H9 (cell line): Measurements from ENCODE around the gene HTR7. TPM values are rescaled to one million over a fixed set of nuclear protein-coding genes. Genes with fewer than 3 reads are reported as not detected.

Experiments used
- DNase-seq: peaks from one replicate; pipeline ENCODE4 v3.0.0-alpha.2; 2017
- H2AFZ ChIP-seq: one replicate; pipeline ENCODE4 v1.6.1; 2013; ENCODE audit warnings: mild to moderate bottlenecking, low read length, control low read depth, moderate library complexity
- H2AK5ac ChIP-seq: 2 replicates; pipeline ENCODE4 v1.6.1; 2013; ENCODE audit warnings: low read length, control low read depth, mixed read lengths; ENCODE audit not compliant: insufficient read length
- H2BK120ac ChIP-seq: one replicate; pipeline ENCODE4 v1.6.1; 2013; ENCODE audit warnings: low read depth, mild to moderate bottlenecking, low read length, control low read depth, inconsistent platforms; ENCODE audit not compliant: poor library complexity, severe bottlenecking
- H2BK12ac ChIP-seq: 2 replicates; pipeline ENCODE4 v1.6.1; 2013; ENCODE audit warnings: low read length, control low read depth, mixed read lengths, low read depth; ENCODE audit not compliant: insufficient read length
- H2BK15ac ChIP-seq: 2 replicates; pipeline ENCODE4 v1.6.1; 2013; ENCODE audit warnings: low read depth, low read length, control low read depth
- H2BK20ac ChIP-seq: one replicate; pipeline ENCODE4 v1.6.1; 2013; ENCODE audit warnings: low read depth, mild to moderate bottlenecking, low read length, control low read depth, inconsistent platforms; ENCODE audit not compliant: poor library complexity, severe bottlenecking
- H2BK5ac ChIP-seq: 2 replicates; pipeline ENCODE4 v1.6.1; 2013; ENCODE audit warnings: low read length, control low read depth, mixed read lengths; ENCODE audit not compliant: insufficient read length
- H3K14ac ChIP-seq: 2 replicates; pipeline ENCODE4 v1.6.1; 2013; ENCODE audit warnings: low read length, control low read depth; ENCODE audit not compliant: insufficient read depth
- H3K18ac ChIP-seq: 2 replicates; pipeline ENCODE4 v1.6.1; 2013; ENCODE audit warnings: low read depth, mild to moderate bottlenecking, mixed read lengths, low read length, control low read depth; ENCODE audit not compliant: insufficient read length
- H3K23ac ChIP-seq: 2 replicates; pipeline ENCODE4 v1.6.1; 2013; ENCODE audit warnings: low read length, control low read depth, mixed read lengths, low read depth; ENCODE audit not compliant: insufficient read length
- H3K23me2 ChIP-seq: 2 replicates; pipeline ENCODE4 v1.6.1; 2013; ENCODE audit warnings: low read depth, mild to moderate bottlenecking, mixed read lengths, low read length, control low read depth; ENCODE audit not compliant: insufficient read length, poor library complexity, severe bottlenecking
- H3K27ac ChIP-seq: 2 replicates; pipeline ENCODE4 v1.5.1; 2013; ENCODE audit warnings: low read length, control low read depth, mixed read lengths, low read depth; ENCODE audit not compliant: insufficient read length
- H3K27me3 ChIP-seq: 2 replicates; pipeline ENCODE4 v1.6.1; 2013; ENCODE audit warnings: low read length, control low read depth, inconsistent platforms; ENCODE audit not compliant: insufficient read depth
- H3K4ac ChIP-seq: 2 replicates; pipeline ENCODE4 v1.6.1; 2013; ENCODE audit warnings: low read depth, mild to moderate bottlenecking, control low read depth, inconsistent platforms, low read length, moderate library complexity
- H3K4me1 ChIP-seq: 2 replicates; pipeline ENCODE4 v1.6.1; 2013; ENCODE audit warnings: low read length, control low read depth, inconsistent platforms; ENCODE audit not compliant: insufficient read depth
- H3K4me2 ChIP-seq: 2 replicates; pipeline ENCODE4 v1.6.1; 2013; ENCODE audit warnings: low read length, control low read depth, mixed read lengths; ENCODE audit not compliant: insufficient read length, insufficient read depth
- H3K56ac ChIP-seq: 2 replicates; pipeline ENCODE4 v1.6.1; 2013; ENCODE audit warnings: low read depth, mild to moderate bottlenecking, mixed read lengths, low read length, control low read depth; ENCODE audit not compliant: insufficient read length
- H3K79me1 ChIP-seq: 2 replicates; pipeline ENCODE4 v1.6.1; 2013; ENCODE audit warnings: low read depth, mild to moderate bottlenecking, moderate library complexity, low read length, control low read depth, inconsistent platforms; ENCODE audit not compliant: insufficient read depth, poor library complexity, severe bottlenecking
- H3K79me2 ChIP-seq: 2 replicates; pipeline ENCODE4 v1.6.1; 2013; ENCODE audit warnings: low read length, control low read depth, inconsistent platforms; ENCODE audit not compliant: insufficient read depth
- H3K9ac ChIP-seq: 2 replicates; pipeline ENCODE4 v1.6.1; 2013; ENCODE audit warnings: low read length, control low read depth, mixed read lengths; ENCODE audit not compliant: insufficient read length; ENCODE audit errors: extremely low read depth
- H3K9me3 ChIP-seq: one replicate; pipeline ENCODE4 v1.6.1; 2013; ENCODE audit warnings: low read depth, low read length, inconsistent platforms; ENCODE audit not compliant: control insufficient read depth
- H3T11ph ChIP-seq: one replicate; pipeline ENCODE4 v1.6.1; 2013; ENCODE audit warnings: mild to moderate bottlenecking, low read length, control low read depth, inconsistent platforms
- H4K20me1 ChIP-seq: one replicate; pipeline ENCODE4 v1.6.1; 2013; ENCODE audit not compliant: control insufficient read depth, insufficient read length, insufficient read depth
- H4K5ac ChIP-seq: 2 replicates; pipeline ENCODE4 v1.6.1; 2013; ENCODE audit warnings: low read depth, mild to moderate bottlenecking, mixed read lengths, low read length, control low read depth; ENCODE audit not compliant: insufficient read length
- H4K8ac ChIP-seq: replicated peaks from 2 replicates; pipeline ENCODE4 v1.6.1; 2013; ENCODE audit warnings: low read length, control low read depth, mixed read lengths, low read depth; ENCODE audit not compliant: insufficient read length
- H4K91ac ChIP-seq: 2 replicates; pipeline ENCODE4 v1.6.1; 2013; ENCODE audit warnings: low read depth, mild to moderate bottlenecking, moderate library complexity, mixed read lengths, low read length, control low read depth; ENCODE audit not compliant: insufficient read length
- H3K27ac Mint-ChIP-seq, 3 experiments: 2 replicates in 2 of 3; 3 replicates in 1 of 3; pipeline ENCODE4 v1.8.0; 2020 to 2021; ENCODE audit warnings: mixed read lengths in 3 of 3, mild to moderate bottlenecking in 1 of 3, moderate library complexity in 1 of 3
- H3K27me3 Mint-ChIP-seq: 2 replicates; pipeline ENCODE4 v1.8.0; 2021; ENCODE audit warnings: low read depth, mild to moderate bottlenecking, moderate library complexity, mixed read lengths
- H3K36me3 Mint-ChIP-seq, 3 experiments: 2 replicates in 2 of 3; 3 replicates in 1 of 3; pipeline ENCODE4 v1.8.0; 2020 to 2021; ENCODE audit warnings: low read depth in 3 of 3, mixed read lengths in 3 of 3; ENCODE audit not compliant: insufficient read depth in 1 of 3
- H3K4me1 Mint-ChIP-seq, 2 experiments: 2 replicates each; pipeline ENCODE4 v1.8.0; 2020; ENCODE audit warnings: mixed read lengths in 2 of 2
- H3K4me3 Mint-ChIP-seq, 2 experiments: 2 replicates in 1 of 2; 3 replicates in 1 of 2; pipeline ENCODE4 v1.8.0; 2020 to 2021; ENCODE audit warnings: mild to moderate bottlenecking in 2 of 2, mixed read lengths in 2 of 2, moderate library complexity in 1 of 2
- H3K9me3 Mint-ChIP-seq, 2 experiments: 2 replicates in 1 of 2; 3 replicates in 1 of 2; pipeline ENCODE4 v1.8.0; 2020; ENCODE audit warnings: mild to moderate bottlenecking in 2 of 2, mixed read lengths in 2 of 2, moderate library complexity in 1 of 2
- CTCF ChIP-seq: fragments of 200-600 bp; sonication (generic); conservative IDR thresholded peaks from 3 replicates; pipeline ENCODE4 v1.8.0; 2021; ENCODE audit warnings: antibody characterized with exemption, mild to moderate bottlenecking
- WGBS: extraction: QIAGEN DNeasy Blood & Tissue Kit; methylation state at CpG from one replicate; pipeline ENCODE4 v1.1.7; 2013; ENCODE audit warnings: missing lambda C conversion rate, low lambda C conversion rate, mixed read lengths; ENCODE audit not compliant: insufficient read length; ENCODE audit errors: extremely low coverage; 5-methylcytosine and 5-hydroxymethylcytosine counted together
- total RNA-seq: library from RNA; stranded (reverse); gene quantifications from 2 replicates; pipeline ENCODE4 v1.2.1, GENCODE V29; 2021

The HTR7 gene
- total RNA-seq, 1 experiment from 2014 or later, result 21.3 TPM

GRCh38 chr10:90738885-90739284, 119.0 kb downstream of the HTR7 start:
- no peaks in the 10 kb centered on the region for H3K9me3 Mint-ChIP-seq
- no peaks in the 10 kb centered on the region for H3K27me3 Mint-ChIP-seq
- Histone ChIP-seq H3K79me1 (no peaks in the 10 kb centered on the region), H3K27ac (no peak overlapping the region), H2AK5ac (no peak overlapping the region), H3K18ac (no peak overlapping the region), H3K56ac (no peak overlapping the region), H2BK12ac (no peak overlapping the region), H2BK120ac (no peak overlapping the region), H4K20me1 (no peaks in the 10 kb centered on the region), H4K91ac (no peak overlapping the region), H3K79me2 (no peaks in the 10 kb centered on the region), H3K27me3 (no peaks in the 10 kb centered on the region), H3K4ac (no peak overlapping the region), H3K14ac (no peak overlapping the region), H3K23ac (no peak overlapping the region), H3K23me2 (no peaks in the 10 kb centered on the region), H4K8ac (no peak overlapping the region), H2BK5ac (no peak overlapping the region), H3K4me1 (0 out of 2 replicates have a peak, but pooled peaks cover 2% of the 10 kb centered on the region), H3T11ph (no peak overlapping the region), H3K9me3 (no peaks in the 10 kb centered on the region), H2BK15ac (no peak overlapping the region), H4K5ac (no peak overlapping the region), H2AFZ (no peak overlapping the region), H3K9ac (no peak overlapping the region), H3K4me2 (no peak overlapping the region), H2BK20ac (no peak overlapping the region)
- H3K4me3 Mint-ChIP-seq, result no peak overlapping the region
- no peak for DNase-seq
- H3K4me1 Mint-ChIP-seq, result peaks cover 10 to 12% of the 10 kb centered on the region in 2 experiments
- no peak overlapping the region for H3K27ac Mint-ChIP-seq
- TF ChIP-seq CTCF, result no peak
- peaks cover 0 to 24% (median 0%) of the 10 kb centered on the region in 3 experiments; a peak in 2 of 7 replicates for H3K36me3 Mint-ChIP-seq
- WGBS, result no CpG with 5 or more reads among the region's 2 CpGs
